ENCODE measurements around the gene NR3C1. TPM values are rescaled to one million over a fixed set of nuclear protein-coding genes. Genes with fewer than 3 reads are reported as not detected.

The NR3C1 gene
- polyA plus RNA-seq, 12 donors = 56.3 to 80.1 (median 71.8) TPM; not detected in 1

GRCh38 chr5:143372187-143372829 is 31.2 kb downstream of the NR3C1 start:
- no peak for DNase-seq

GRCh38 chr5:143370440-143370839 is 33.0 kb downstream of the NR3C1 start:
- DNase-seq = no peak

GRCh38 chr5:143364061-143364460 is 39.4 kb downstream of the NR3C1 start:
- no peak for DNase-seq

GRCh38 chr5:143362664-143363227 is 40.7 kb downstream of the NR3C1 start:
- no peak for DNase-seq

- DNase-seq = no peak
These were observed 42.0 kb downstream of the NR3C1 start for GRCh38 chr5:143361438-143361837.

- DNase-seq = no peak
These were observed 42.7 kb downstream of the NR3C1 start for GRCh38 chr5:143360755-143361154.

- DNase-seq = no peak
These were observed 43.6 kb downstream of the NR3C1 start for GRCh38 chr5:143359869-143360268.

GRCh38 chr5:143356855-143357583 is 46.5 kb downstream of the NR3C1 start:
- DNase-seq = no peak

- DNase-seq = peak; percentile 87
These were observed 47.8 kb downstream of the NR3C1 start for GRCh38 chr5:143355710-143356109.

- DNase-seq = no peak
These were observed 49.5 kb downstream of the NR3C1 start for GRCh38 chr5:143354025-143354424.

GRCh38 chr5:143352691-143353090 is 50.8 kb downstream of the NR3C1 start:
- DNase-seq = no peak

GRCh38 chr5:143350751-143351602 is 52.5 kb downstream of the NR3C1 start:
- DNase-seq = no peak

GRCh38 chr5:143350341-143350740 is 53.1 kb downstream of the NR3C1 start:
- DNase-seq = no peak

- no peak for DNase-seq
These were observed 54.3 kb downstream of the NR3C1 start for GRCh38 chr5:143349177-143349576.

- no peak for DNase-seq
These were observed 55.7 kb downstream of the NR3C1 start for GRCh38 chr5:143347698-143348344.

GRCh38 chr5:143347046-143347445 is 56.4 kb downstream of the NR3C1 start:
- no peak for DNase-seq

- no peak for DNase-seq
These were observed 57.6 kb downstream of the NR3C1 start for GRCh38 chr5:143345671-143346440.

GRCh38 chr5:143343042-143343441 is 60.4 kb downstream of the NR3C1 start:
- DNase-seq = no peak

GRCh38 chr5:143342607-143343006 is 60.9 kb downstream of the NR3C1 start:
- DNase-seq = no peak

GRCh38 chr5:143341807-143342570 is 61.5 kb downstream of the NR3C1 start:
- no peak for DNase-seq
